Ramos (cell line): ENCODE results near the gene ZNF765.

Source experiments
- in situ Hi-C: fragments of 300-500 bp; cut with MboI; formaldehyde crosslinking; loops from one replicate; pipeline ENCODE4 v1.14.3; 2022; ENCODE audit warnings: low sequenced_read_pairs; ENCODE audit not compliant: unreplicated experiment

ZNF765 gene

DNA sequence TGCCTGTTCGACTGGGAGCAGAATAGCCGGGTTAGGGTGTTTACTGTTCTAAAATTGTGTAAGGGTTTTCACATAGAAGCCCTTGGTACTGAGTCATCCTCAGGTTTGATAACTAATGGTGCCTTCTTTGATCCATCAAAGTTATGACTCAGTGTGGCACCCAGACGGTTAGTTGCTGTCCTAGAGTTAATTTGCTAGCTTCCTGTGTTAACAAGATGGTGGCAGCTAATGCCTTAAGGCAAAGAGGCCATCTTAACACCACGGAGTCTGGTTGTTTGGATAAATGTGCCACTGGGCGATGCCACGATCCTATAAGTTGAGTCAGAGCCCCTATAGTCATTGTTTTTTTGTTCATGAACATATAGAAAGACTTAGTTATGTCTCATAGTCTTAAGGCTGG is 80.5 kb downstream of the ZNF765 start:
- in situ Hi-C loops: loop anchor here (5.0 kb wide), 1 partner anchor 38 kb away; no protein-coding TSS in a partner anchor
